ENCODE measurements around the gene WBP2.
A peak's percentile ranks its signal among the peaks of the same experiment; 100 is the strongest.

The WBP2 gene

GRCh38 chr17:75827308-75828075 lies 27.6 kb downstream of the WBP2 start:
- peak; percentile 54 for DNase-seq (ENCODE audit: low read depth)

DNA sequence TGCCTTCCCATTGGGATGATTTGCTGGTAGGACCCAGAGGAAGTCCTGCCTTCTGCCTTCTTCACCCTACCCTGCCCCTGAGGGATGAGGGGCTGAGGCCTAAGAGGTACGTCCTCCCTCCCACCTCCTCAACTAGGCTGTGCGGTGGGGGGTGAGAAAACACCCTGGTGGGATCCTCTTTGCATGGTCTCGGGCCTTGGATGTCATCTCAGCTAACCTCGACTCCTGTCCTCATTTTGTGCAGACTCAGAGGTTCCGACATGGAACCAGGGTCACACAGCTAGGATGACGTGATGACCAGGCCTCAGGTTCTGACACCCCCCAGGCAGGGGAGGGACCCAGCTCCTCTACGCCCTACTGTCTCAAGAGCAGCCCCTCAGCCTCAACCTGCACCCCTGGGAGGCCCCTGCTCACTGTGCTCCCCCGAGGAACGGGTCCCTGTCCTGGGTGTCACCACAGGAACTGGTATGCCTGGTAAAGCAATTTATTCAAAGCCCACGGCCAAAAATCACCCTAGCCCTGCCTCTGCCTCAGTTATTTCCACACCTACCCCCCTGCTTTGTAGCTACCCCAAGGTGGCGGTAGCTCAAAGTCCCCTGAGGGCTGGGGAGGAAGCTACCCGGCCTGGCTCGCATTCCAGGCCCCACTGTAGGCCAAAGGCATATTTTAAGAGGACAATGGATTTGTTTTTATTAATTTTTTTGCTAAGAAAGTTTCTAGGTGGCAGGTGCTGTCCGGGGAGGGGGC lies 28.4 kb downstream of the WBP2 start:
- no peak for DNase-seq (ENCODE audit: low read depth)

DNA sequence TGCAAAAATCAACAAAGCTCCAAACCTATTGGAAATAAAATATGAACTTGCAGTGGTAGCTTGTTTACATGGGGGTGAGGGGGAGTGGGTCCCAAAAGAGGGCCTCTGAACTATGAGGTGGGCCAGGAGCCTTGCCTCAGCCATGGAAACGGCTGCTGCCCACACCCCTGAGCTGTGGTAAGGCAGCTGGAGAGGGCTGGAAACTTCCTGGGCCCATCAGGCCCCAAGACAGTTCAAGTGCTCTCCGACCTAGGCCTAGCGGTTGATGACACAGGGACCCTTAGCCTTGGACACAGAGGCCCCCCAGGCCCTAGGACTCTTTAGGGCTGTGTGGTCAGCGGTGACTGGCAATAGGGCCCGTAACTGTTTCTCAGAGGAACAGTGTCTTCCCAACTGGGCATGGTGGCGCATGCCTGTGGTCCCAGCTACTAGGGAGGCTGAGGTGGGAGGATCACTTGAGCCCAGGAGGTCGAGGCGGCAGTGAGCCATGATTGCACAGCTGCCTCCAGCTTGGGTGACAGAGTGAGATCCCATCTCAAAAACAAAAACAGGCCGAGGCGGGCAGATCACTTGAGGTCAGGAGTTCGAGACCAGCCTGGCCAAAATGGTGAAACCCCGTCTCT lies 29.3 kb downstream of the WBP2 start:
- DNase-seq (ENCODE audit: low read depth) = no peak

- no peak for DNase-seq (ENCODE audit: low read depth)
Observed at GRCh38 chr17:75825149-75825552, 30.0 kb downstream of the WBP2 start.

DNA sequence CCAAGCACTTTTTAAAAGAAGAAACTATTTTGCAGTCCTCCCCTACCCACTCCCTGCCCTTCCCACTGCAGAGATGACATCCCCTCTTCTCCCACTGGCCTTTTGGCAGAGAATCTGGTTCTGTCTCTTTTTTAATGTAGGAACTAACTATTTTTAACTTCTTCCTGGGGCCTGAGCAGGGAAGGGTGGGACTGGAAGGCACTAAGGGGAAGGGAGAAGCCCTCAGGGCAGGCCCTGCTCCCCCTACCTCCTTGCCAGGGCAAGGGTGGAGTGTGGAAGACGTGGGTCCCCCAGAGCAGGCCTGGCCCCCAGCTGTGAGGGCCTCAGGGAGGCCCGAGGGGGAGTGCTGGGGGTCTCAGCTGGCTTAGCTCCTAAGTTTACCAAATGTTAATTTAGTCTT lies 30.5 kb downstream of the WBP2 start:
- DNase-seq (ENCODE audit: low read depth) = no peak

DNA sequence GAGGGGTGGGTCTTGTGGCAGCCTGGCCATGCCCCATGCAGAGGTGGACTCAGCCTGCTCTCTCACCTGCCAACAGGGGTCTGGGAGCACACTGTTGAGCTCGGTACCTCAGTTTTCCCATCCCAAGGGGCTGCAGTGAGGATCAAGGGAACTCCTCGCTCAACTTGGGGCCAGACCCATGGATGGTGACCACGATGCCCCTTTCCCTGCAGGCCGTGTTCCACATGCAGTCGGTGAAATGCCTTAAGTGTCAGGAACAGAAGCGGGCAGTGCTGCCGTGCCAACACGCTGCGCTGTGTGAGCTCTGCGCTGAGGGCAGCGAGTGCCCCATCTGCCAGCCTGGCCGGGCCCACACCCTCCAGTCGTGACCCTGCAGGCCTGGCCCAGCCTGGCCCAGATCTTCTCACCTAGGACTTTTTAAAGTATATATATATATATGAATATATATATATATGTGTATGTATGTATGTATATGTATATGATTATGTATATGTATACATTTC lies 31.0 kb downstream of the WBP2 start:
- DNase-seq (ENCODE audit: low read depth) = no peak

- DNase-seq (ENCODE audit: low read depth) = no peak
Observed at GRCh38 chr17:75823257-75824041, 31.7 kb downstream of the WBP2 start.

- DNase-seq (ENCODE audit: low read depth) = no peak
Observed at GRCh38 chr17:75822800-75823166, 32.4 kb downstream of the WBP2 start.

DNA sequence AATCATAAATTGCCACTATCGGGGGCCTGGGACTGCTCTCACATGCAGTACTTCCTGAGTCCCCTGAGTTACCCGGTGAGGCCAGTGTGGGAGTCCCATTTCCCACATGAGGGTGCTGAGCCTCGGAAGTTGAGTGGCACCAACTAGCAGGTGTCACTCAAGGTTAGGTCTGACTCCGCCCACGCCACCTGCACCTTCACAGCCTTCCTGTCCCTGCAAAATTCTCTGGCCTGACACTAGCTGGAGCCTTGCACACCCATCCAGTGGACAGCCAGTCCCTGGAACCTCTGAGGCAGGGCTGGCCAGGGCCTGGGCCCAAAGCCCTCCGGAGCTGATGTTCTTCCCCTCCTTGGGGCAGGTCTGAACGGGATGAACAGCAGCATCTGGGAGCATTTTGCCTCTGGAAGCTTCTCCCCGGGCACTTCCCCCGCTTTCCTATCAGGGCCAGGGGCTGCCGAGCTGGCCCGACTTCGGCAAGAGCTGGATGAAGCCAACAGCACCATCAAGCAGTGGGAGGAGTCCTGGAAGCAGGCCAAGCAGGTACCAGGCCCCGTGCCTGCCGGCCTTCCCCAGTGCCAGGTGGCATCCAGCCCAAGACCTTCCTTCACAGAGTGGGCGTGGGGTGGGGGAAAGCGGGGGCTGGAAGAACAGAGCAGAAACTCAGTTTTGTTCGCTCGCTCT lies 32.9 kb downstream of the WBP2 start:
- DNase-seq (ENCODE audit: low read depth) = no peak

- DNase-seq (ENCODE audit: low read depth) = no peak
Observed at GRCh38 chr17:75821552-75821951, 33.6 kb downstream of the WBP2 start.

DNA sequence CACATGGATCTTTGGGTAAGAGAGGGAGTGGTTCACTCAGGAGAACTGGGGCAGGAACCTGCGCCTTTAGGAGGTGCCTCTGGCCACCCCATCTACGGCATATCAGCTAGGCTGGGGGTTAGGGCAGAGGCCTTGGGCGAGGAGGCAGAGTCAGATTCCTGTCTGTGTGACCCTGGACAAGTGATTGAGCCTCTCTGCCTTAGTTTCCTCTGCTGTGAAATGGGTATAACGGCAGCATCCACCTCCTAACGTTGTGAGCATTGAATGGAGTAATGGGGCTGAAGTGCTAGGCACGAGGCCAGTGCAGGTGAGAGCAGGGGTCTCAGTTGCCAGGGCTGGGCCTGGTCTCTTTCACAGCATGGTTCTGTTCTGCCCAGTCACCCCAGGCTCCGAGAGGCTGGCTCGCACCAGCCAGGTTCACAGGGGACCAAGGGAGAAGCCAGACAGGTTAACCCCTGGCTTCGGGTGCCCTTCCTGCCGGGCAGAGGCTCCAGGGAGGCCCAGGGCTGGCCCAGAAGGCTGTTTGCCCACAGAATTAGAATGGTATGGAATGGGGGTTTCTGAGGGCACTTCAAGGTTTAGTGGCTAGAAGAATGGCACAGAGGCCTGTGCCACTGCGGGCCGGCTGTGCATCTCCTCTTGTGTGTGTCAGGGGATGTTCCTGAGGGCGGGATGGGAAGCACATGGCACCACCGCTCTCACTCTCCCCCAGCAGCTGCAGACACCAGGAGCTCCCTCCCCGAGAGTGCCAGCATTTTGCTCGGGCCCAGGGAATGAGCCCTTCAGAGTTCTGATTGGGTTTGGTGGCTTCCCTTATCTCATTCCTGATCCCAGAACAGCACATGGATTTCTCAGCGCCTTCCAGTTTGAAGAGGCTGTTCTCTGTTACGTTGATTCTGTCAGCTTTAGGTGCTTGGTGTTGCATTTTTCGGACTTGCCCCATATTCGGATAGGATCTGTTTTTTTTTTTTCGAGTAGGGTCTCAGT lies 34.7 kb downstream of the WBP2 start:
- DNase-seq (ENCODE audit: low read depth) = no peak

DNA sequence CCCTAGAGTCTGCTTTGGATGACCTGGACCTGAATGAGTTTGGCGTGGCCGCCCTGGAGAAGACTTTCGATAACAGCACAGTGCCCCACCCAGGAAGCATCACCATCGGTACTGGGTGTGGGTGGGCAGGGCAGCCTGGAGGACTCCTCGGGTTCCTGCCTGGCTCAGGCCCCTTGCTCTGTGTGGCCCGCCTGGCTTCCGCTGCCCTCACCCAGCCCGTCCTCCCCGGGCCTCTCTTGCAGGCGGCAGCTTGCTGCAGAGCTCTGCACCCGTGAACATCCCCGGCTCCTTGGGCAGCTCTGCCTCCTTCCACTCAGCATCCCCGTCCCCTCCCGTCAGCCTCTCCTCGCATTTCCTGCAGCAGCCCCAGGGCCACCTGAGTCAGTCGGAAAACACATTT lies 35.5 kb downstream of the WBP2 start:
- DNase-seq (ENCODE audit: low read depth) = no peak

DNA sequence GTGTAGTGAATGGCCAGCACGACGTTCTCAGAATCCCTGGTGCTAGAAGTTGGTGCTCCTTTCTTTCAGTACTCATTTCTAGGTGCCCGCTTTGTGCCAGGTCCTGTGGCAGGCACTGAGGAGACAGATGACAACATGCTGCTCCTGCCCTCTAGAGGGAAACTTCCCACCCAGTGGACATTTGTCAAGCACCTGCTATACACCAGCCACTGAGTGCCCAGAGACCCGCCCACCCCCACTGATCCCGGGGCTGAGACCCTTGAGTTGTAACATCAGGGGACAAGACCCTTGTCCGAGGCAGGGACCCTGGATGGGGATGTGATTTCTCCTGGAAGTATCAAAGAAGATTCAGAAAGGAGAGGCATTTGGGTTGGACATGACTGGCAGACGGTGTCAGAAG lies 36.0 kb downstream of the WBP2 start:
- no peak for DNase-seq (ENCODE audit: low read depth)

DNA sequence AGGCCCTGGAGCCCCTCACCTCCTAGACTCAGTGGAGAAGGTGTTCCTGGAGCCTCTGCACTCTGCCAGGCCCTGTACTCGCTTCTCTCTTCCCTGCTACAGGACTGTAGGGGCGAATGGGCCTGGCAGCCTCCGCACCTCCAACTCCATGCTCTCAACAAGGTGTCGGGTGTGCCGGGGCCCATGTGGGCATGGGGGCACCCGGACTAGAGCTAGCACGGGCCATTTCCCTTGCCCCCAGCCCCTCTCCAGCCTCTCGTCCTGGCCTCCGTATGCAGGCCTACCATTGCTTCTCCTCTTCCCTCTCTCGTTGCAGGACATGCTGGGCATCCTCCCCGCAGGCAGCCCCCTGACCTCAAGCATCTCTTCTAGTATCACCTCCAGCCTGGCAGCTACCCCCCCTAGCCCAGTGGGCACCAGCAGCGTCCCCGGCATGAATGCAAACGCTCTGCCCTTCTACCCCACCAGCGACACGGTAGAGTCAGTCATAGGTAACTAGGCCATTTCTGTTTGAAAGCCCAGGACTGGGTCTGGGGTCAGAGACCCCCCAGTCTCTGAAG lies 36.7 kb downstream of the WBP2 start:
- no peak for DNase-seq (ENCODE audit: low read depth)

- DNase-seq (ENCODE audit: low read depth) = no peak
Observed at GRCh38 chr17:75817571-75817970, 37.6 kb downstream of the WBP2 start.

- DNase-seq (ENCODE audit: low read depth) = no peak
Observed at GRCh38 chr17:75816693-75817092, 38.4 kb downstream of the WBP2 start.

- no peak for DNase-seq (ENCODE audit: low read depth)
Observed at GRCh38 chr17:75815399-75815798, 39.7 kb downstream of the WBP2 start.

DNA sequence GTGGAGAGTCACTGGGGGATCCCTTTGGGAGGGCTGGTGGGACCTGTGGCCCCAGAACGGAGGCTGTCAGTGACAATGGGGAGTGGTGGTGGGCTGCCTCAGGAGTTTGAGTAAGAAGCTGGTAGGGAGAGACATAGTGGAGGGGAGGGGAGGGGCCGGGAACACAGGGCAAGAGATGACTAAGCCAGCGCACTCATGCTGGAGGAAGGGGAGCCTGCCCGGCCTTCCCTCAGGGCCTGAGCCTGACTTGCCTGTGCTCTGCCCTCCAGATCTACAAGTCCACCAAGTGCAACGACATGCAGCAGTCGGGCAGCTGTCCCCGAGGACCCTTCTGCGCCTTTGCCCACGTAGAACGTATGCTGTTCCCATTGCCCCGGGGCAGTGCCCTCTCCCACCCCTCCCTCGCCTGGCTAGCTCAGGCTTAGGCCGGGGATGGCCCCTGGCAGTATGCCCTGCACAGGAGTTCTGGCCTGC lies 40.2 kb downstream of the WBP2 start:
- no peak for DNase-seq (ENCODE audit: low read depth)

DNA sequence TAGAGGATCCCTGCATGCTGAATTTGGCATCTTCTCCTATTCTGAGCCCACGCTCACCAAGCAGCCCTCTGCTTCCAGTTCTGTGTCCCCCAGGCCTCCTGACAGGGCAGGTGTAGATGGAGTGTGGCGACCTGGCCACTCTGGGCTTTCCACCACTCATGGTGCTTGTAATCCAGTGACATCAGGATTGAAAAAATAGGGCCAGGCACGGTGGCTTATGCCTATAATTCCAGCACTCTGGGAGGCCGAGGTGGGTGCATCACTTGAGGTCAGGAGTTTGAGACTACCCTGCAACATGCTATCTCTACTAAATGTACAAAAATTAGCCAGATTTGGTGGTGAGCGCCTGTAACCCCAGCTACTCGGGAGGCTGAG lies 41.1 kb downstream of the WBP2 start:
- DNase-seq (ENCODE audit: low read depth) = no peak

All from T-helper 22 cell (primary cell).